ENCODE results near the gene DST.

- no peak for TF ChIP-seq CTCF (IDR thresholded peaks at IDR 0.05)
- no peak for TF ChIP-seq EZH2phosphoT487 (IDR thresholded peaks at IDR 0.05)
Measured at GRCh38 chr6:56689114-56689513, 46.4 kb upstream of the DST start.
